ENCODE measurements around the gene NR2C1. TPM values are rescaled to one million over a fixed set of nuclear protein-coding genes. Genes with fewer than 3 reads are reported as not detected.

Gene NR2C1
- total RNA-seq, 2 donors from 2014 or later: 16.2 to 28.8 TPM

GRCh38 chr12:95003213-95003920 lies 70.1 kb downstream of the NR2C1 start, which contains the start of gene NDUFA12:
Gene NDUFA12, minus strand, starts transcription at chr12:95003697. Its CDS starts 17 bp downstream, at chr12:95003680.
- peak; percentile 13 to 78 (median 76) for TF ChIP-seq POLR2A (IDR thresholded peaks at IDR 0.05)
- TF ChIP-seq, protein P1, sequence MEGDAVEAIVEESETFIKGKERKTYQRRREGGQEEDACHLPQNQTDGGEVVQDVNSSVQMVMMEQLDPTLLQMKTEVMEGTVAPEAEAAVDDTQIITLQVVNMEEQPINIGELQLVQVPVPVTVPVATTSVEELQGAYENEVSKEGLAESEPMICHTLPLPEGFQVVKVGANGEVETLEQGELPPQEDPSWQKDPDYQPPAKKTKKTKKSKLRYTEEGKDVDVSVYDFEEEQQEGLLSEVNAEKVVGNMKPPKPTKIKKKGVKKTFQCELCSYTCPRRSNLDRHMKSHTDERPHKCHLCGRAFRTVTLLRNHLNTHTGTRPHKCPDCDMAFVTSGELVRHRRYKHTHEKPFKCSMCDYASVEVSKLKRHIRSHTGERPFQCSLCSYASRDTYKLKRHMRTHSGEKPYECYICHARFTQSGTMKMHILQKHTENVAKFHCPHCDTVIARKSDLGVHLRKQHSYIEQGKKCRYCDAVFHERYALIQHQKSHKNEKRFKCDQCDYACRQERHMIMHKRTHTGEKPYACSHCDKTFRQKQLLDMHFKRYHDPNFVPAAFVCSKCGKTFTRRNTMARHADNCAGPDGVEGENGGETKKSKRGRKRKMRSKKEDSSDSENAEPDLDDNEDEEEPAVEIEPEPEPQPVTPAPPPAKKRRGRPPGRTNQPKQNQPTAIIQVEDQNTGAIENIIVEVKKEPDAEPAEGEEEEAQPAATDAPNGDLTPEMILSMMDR (IDR thresholded peaks at IDR 0.05): no peak
- 0 to 1% methylated on average over 13 to 34 of the region's 34 CpGs for WGBS, 2 donors

GRCh38 chr12:95002754-95003153 lies 70.7 kb downstream of the NR2C1 start:
- no peak for DNase-seq

More at GRCh38 chr12:95003213-95003920, 70.1 kb downstream of the NR2C1 start, which contains the start of gene NDUFA12:
- intact Hi-C loops (cut with DNase I): no loop called here
- ATAC-seq (peak; percentile 99), DNase-seq (peak; percentile 95 to 97 (median 97))
- Histone ChIP-seq H3K9me3 (no peaks in the 10 kb centered on the region), H3K4me1 (peaks cover 17% of the 10 kb centered on the region), H3K4me3 (peak within 1 kb of the TSS; percentile 48 to 93), H3K27ac (peak within 1 kb of the TSS; percentile 52 to 87 (median 68)), H3K27me3 (no peaks in the 10 kb centered on the region), H3K36me3 (replicated peaks in 1 of 2; ENCODE audit: insufficient read depth in 1 of 2, low read depth in 2 of 2) (no peaks in the 10 kb centered on the region)

GRCh38 chr12:94998326-94998725 lies 75.1 kb downstream of the NR2C1 start:
- peaks cover 11% of the 10 kb centered on the region for H3K4me1 ChIP-seq
- WGBS, 2 donors: 60 to 76% methylated on average over 4 of the region's 4 CpGs
- TF ChIP-seq POLR2A (IDR thresholded peaks at IDR 0.05): no peak
- TF ChIP-seq, protein P1 (IDR thresholded peaks at IDR 0.05): no peak
- DNase-seq (no peak), ATAC-seq (no peak)
- intact Hi-C loops (cut with DNase I): no loop called here
- no peak overlapping the region for H3K27ac ChIP-seq
- H3K36me3 ChIP-seq (replicated peaks in 1 of 2; ENCODE audit: insufficient read depth in 1 of 2, low read depth in 2 of 2): peaks cover 0 to 4% of the 10 kb centered on the region in 2 donors
- no peaks in the 10 kb centered on the region for H3K9me3 ChIP-seq
- H3K27me3 ChIP-seq: no peaks in the 10 kb centered on the region
- no peak overlapping the region for H3K4me3 ChIP-seq

More at GRCh38 chr12:95002754-95003153, 70.7 kb downstream of the NR2C1 start:
- TF ChIP-seq POLR2A (IDR thresholded peaks at IDR 0.05): no peak
- TF ChIP-seq, protein P1 (IDR thresholded peaks at IDR 0.05): no peak
- Histone ChIP-seq H3K27ac (peak overlapping the region in 3 of 4 donors; percentile 62 to 87 (median 74)), H3K4me3 (peak overlapping the region; percentile 48 to 93), H3K4me1 (peaks cover 17% of the 10 kb centered on the region), H3K9me3 (no peaks in the 10 kb centered on the region), H3K27me3 (no peaks in the 10 kb centered on the region), H3K36me3 (replicated peaks in 1 of 2; ENCODE audit: insufficient read depth in 1 of 2, low read depth in 2 of 2) (no peaks in the 10 kb centered on the region)
- ATAC-seq: no peak
- WGBS, 2 donors: 18 to 22% methylated on average over 3 of the region's 3 CpGs
- intact Hi-C loops (cut with DNase I): no loop called here

GRCh38 chr12:94997726-94998125 lies 75.7 kb downstream of the NR2C1 start:
- no peak overlapping the region for H3K4me3 ChIP-seq
- peaks cover 0 to 4% of the 10 kb centered on the region in 2 donors for H3K36me3 ChIP-seq (replicated peaks in 1 of 2; ENCODE audit: insufficient read depth in 1 of 2, low read depth in 2 of 2)
- no peaks in the 10 kb centered on the region for H3K9me3 ChIP-seq
- peaks cover 8% of the 10 kb centered on the region for H3K4me1 ChIP-seq
- no peaks in the 10 kb centered on the region for H3K27me3 ChIP-seq
- H3K27ac ChIP-seq: no peak overlapping the region
- intact Hi-C loops (cut with DNase I): no loop called here
- no peak for ATAC-seq
- DNase-seq: no peak
- TF ChIP-seq, protein P1 (IDR thresholded peaks at IDR 0.05): no peak
- TF ChIP-seq POLR2A (IDR thresholded peaks at IDR 0.05): no peak

All from body of pancreas (tissue), 4 donors.